DOHH2 (cell line): ENCODE measurements around the gene TRPM3.

ENCODE experiments used
- H3F3A ChIP-seq: fragments of 200-600 bp; sonication (generic), shearing (Covaris generic); 2 replicates; pipeline ENCODE4 v1.6.0; 2016; ENCODE audit warnings: antibody characterized with exemption, mild to moderate bottlenecking; ENCODE audit not compliant: control insufficient read depth, insufficient read depth
- H3K27ac ChIP-seq: fragments of 200-600 bp; sonication (generic); 2 replicates; pipeline ENCODE4 v1.5.1; 2014; ENCODE audit warnings: low read depth, mild to moderate bottlenecking, low read length, moderate library complexity
- H3K27me3 ChIP-seq: fragments of 200-600 bp; sonication (generic); 2 replicates; pipeline ENCODE4 v1.6.1; 2014; ENCODE audit warnings: mild to moderate bottlenecking, low read length, mixed read lengths; ENCODE audit not compliant: control insufficient read depth
- H3K36me3 ChIP-seq: fragments of 200-600 bp; sonication (generic); 2 replicates; pipeline ENCODE4 v1.6.1; 2014; ENCODE audit warnings: mild to moderate bottlenecking, low read length, moderate library complexity, mixed read lengths; ENCODE audit not compliant: control insufficient read depth
- H3K4me1 ChIP-seq: fragments of 200-600 bp; sonication (generic); 2 replicates; pipeline ENCODE4 v1.6.1; 2014; ENCODE audit warnings: mild to moderate bottlenecking, low read length, mixed read lengths; ENCODE audit not compliant: control insufficient read depth
- H3K4me2 ChIP-seq: fragments of 200-600 bp; sonication (generic); 2 replicates; pipeline ENCODE4 v1.6.0; 2014; ENCODE audit warnings: mild to moderate bottlenecking, low read length, moderate library complexity
- H3K4me3 ChIP-seq: fragments of 200-600 bp; sonication (generic); 2 replicates; pipeline ENCODE4 v1.5.1; 2014; ENCODE audit warnings: mild to moderate bottlenecking, low read length, mixed read lengths
- H3K79me2 ChIP-seq: fragments of 200-600 bp; sonication (generic); 2 replicates; pipeline ENCODE4 v1.6.1; 2014; ENCODE audit warnings: mild to moderate bottlenecking, low read length, mixed read lengths; ENCODE audit not compliant: control insufficient read depth
- H3K9me2 ChIP-seq: fragments of 200-600 bp; sonication (generic); replicated peaks from 2 replicates; pipeline ENCODE4 v1.6.1; 2014; ENCODE audit warnings: mild to moderate bottlenecking, low read length, mixed read lengths; ENCODE audit not compliant: control insufficient read depth
- H3K9me3 ChIP-seq: fragments of 200-600 bp; sonication (generic); 2 replicates; pipeline ENCODE4 v1.6.1; 2014; ENCODE audit warnings: antibody characterized with exemption, low read length, mixed read lengths; ENCODE audit not compliant: control insufficient read depth, insufficient read depth
- H4K20me1 ChIP-seq: fragments of 200-600 bp; sonication (generic); 2 replicates; pipeline ENCODE4 v1.6.0; 2014; ENCODE audit warnings: low read depth, mild to moderate bottlenecking, antibody characterized with exemption, low read length, moderate library complexity; ENCODE audit not compliant: control insufficient read depth, insufficient read depth
- EZH2phosphoT487 ChIP-seq: fragments of 200-600 bp; sonication (generic); IDR thresholded peaks from 2 replicates; pipeline ENCODE4 v1.6.1; 2017; ENCODE audit warnings: borderline replicate concordance, mild to moderate bottlenecking, antibody characterized with exemption, low read length, moderate library complexity, mixed read lengths
- TF ChIP-seq, protein P1 (sequence below): fragments of 200-600 bp; sonication (generic); IDR thresholded peaks from one replicate; pipeline ENCODE4 v1.5.1; 2014; ENCODE audit warnings: antibody characterized with exemption, mild to moderate bottlenecking, low read depth, low read length; ENCODE audit not compliant: poor library complexity, severe bottlenecking

Gene TRPM3

DNA sequence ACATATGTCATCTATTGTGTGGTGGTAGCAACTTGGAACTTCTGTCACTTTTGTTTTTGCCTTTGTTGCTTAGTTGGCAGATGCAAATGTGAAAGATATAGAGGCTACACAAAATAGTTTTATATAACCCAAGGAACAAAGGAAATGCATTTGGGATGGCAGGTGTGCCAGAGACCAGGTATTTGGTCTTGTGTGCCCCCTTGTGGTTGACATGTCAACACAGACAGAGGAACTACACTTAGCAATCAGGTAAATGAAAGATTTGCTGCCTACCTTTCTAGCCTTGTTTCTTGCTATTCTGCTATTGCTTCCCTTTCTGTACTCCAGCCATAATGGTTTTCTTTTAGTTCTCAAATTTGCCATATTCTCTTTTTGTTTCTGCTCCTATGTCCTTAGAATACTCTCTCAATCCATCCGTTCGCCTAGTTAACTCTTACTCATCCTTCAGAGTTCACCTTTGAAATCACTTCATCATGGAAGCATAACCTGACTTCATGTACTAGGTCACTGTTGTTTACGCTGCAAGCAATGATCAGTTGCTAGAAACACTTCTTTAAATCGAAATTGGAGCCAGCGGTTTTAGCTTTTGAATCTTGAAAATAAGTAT lies 119.5 kb downstream of the TRPM3 start:
- Histone ChIP-seq H3K4me1 (no peaks in the 10 kb centered on the region), H4K20me1 (no peaks in the 10 kb centered on the region), H3K4me2 (no peak overlapping the region), H3K27me3 (no peaks in the 10 kb centered on the region), H3K79me2 (no peaks in the 10 kb centered on the region), H3K9me2 (no peaks in the 10 kb centered on the region), H3K36me3 (no peaks in the 10 kb centered on the region), H3K9me3 (peaks cover 3% of the 10 kb centered on the region; the same call in 1 of the 2 replicates), H3K4me3 (no peak overlapping the region), H3K27ac (no peak overlapping the region), H3F3A (no peaks in the 10 kb centered on the region)
- TF ChIP-seq, protein P1, sequence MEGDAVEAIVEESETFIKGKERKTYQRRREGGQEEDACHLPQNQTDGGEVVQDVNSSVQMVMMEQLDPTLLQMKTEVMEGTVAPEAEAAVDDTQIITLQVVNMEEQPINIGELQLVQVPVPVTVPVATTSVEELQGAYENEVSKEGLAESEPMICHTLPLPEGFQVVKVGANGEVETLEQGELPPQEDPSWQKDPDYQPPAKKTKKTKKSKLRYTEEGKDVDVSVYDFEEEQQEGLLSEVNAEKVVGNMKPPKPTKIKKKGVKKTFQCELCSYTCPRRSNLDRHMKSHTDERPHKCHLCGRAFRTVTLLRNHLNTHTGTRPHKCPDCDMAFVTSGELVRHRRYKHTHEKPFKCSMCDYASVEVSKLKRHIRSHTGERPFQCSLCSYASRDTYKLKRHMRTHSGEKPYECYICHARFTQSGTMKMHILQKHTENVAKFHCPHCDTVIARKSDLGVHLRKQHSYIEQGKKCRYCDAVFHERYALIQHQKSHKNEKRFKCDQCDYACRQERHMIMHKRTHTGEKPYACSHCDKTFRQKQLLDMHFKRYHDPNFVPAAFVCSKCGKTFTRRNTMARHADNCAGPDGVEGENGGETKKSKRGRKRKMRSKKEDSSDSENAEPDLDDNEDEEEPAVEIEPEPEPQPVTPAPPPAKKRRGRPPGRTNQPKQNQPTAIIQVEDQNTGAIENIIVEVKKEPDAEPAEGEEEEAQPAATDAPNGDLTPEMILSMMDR = peak; percentile 66
- TF ChIP-seq EZH2phosphoT487 = no peak

DNA sequence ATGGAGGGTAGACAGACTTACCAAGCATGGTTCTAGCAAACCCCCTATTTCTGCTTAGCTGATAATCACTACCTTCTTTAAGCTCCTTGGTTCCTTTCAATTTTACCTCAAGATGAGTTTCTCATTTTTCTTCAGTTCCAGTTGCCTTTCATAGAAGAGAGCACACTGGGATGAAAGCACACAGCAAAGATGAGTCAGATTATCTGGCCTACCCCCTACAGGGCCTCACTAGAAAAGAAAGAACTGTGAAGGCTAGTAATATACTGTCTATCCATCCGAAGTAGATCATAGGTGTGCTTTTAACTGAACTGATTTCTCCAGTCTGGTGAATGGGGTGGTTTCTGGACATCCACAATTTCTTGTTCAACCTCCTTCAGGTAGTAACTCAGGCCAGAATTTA lies 122.5 kb downstream of the TRPM3 start:
- Histone ChIP-seq H3K9me2 (no peaks in the 10 kb centered on the region), H3K36me3 (no peaks in the 10 kb centered on the region), H4K20me1 (no peaks in the 10 kb centered on the region), H3K4me1 (no peaks in the 10 kb centered on the region), H3K4me3 (no peak overlapping the region), H3K27me3 (no peaks in the 10 kb centered on the region), H3K4me2 (no peak overlapping the region), H3F3A (no peaks in the 10 kb centered on the region), H3K79me2 (no peaks in the 10 kb centered on the region), H3K9me3 (no peaks in the 10 kb centered on the region), H3K27ac (no peak overlapping the region)
- no peak for TF ChIP-seq EZH2phosphoT487
- TF ChIP-seq, protein P1 = no peak

DNA sequence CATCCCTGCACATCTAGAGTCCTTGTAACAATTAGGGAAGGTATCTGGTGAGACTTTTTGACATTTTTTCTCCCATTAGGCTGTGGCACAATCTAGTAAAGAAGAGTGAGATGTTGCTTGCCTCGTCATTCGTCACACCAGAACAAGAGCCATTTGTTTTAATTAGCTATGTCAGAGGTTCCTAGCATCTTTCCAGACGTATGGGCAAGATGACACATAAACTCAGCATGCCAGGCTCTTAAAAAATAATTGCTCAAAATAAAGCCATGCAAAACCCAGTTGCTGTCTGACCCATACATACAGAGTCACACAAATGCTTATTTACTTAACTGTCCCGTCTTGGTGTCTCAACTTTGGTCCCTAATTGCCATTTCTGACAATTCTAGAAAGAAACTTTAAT lies 125.9 kb downstream of the TRPM3 start:
- Histone ChIP-seq H3K79me2 (no peaks in the 10 kb centered on the region), H3K4me3 (no peak overlapping the region), H3K27me3 (no peaks in the 10 kb centered on the region), H3K27ac (no peak overlapping the region), H3K9me3 (no peaks in the 10 kb centered on the region), H3K36me3 (no peaks in the 10 kb centered on the region), H3F3A (no peaks in the 10 kb centered on the region), H3K4me2 (no peak overlapping the region), H3K9me2 (no peaks in the 10 kb centered on the region), H4K20me1 (no peaks in the 10 kb centered on the region), H3K4me1 (no peaks in the 10 kb centered on the region)
- no peak for TF ChIP-seq EZH2phosphoT487

DNA sequence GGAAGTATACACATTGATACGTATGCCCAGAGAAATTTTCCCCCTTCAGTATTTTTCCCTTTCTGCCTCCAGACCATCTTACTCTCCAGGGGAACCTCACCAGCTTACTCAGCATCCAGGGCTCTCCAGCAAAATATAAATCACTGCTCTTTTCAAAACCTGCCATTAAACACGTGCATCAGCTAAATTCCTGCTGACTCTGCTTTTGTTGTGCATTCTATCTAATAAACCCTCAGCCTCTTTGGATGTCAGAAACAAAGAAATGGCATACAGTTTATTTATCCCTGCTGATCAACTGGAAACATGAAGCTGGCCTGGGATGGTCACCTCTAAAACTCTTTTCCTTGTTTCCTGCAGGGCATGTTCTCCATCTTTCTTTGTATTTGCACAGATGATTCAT lies 126.8 kb downstream of the TRPM3 start:
- Histone ChIP-seq H3K36me3 (no peaks in the 10 kb centered on the region), H3K79me2 (no peaks in the 10 kb centered on the region), H3K9me2 (no peaks in the 10 kb centered on the region), H3K4me2 (no peak overlapping the region), H3K27me3 (no peaks in the 10 kb centered on the region), H3K9me3 (no peaks in the 10 kb centered on the region), H3F3A (no peaks in the 10 kb centered on the region), H3K27ac (no peak overlapping the region), H3K4me3 (no peak overlapping the region), H3K4me1 (no peaks in the 10 kb centered on the region), H4K20me1 (no peaks in the 10 kb centered on the region)
- TF ChIP-seq, protein P1 = no peak
